ENCODE measurements around the gene CAPN13.

DNA sequence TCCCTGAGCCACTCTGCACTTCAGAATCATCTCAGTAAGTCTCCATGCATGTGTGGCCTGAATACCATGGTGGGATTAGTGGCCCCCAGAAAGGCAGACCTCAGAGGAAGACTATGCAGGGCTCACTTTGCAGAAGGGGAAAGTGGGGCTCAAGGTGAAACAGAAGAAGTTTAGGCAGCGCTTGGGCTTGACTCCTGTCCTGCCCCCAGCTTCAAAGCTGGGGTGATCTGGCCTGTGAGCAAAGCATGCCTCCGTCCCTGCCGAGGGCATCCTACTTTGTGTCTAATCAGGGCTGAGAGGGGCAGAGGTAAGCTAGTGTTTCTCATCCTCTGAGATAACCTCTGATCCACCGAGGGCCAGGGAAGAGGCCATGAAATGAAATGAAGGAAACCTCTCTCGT lies 7.9 kb downstream of the CAPN13 start:
- no peak for TF ChIP-seq CTCF (IDR thresholded peaks at IDR 0.05)
- TF ChIP-seq POLR2AphosphoS5 (IDR thresholded peaks at IDR 0.05): no peak
- TF ChIP-seq EP300 (IDR thresholded peaks at IDR 0.05): no peak

Data from esophagus muscularis mucosa (tissue), 4 donors.